Bronchial epithelial cell (primary cell): ENCODE results near the gene AP5Z1. TPM values are rescaled to one million over a fixed set of nuclear protein-coding genes. Genes with fewer than 3 reads are reported as not detected.

Experiments
- DNase-seq: peaks from one replicate; pipeline ENCODE4 v3.0.0-alpha.2; 2010; ENCODE audit warnings: low read depth
- FAIRE-seq: peaks from 2 replicates; lab custom pipeline; 2011; peaks lifted over from hg19 to GRCh38; lab: Jason Lieb, UNC
- H3K27me3 ChIP-seq: 2 replicates; pipeline ENCODE4 v1.5.1; 2011; ENCODE audit warnings: low read length; ENCODE audit not compliant: control insufficient read depth, insufficient read depth
- H3K36me3 ChIP-seq: 2 replicates; pipeline ENCODE4 v1.5.1; 2011; ENCODE audit warnings: low read length; ENCODE audit not compliant: control insufficient read depth, insufficient read depth
- H3K4me3 ChIP-seq: 2 replicates; pipeline ENCODE4 v1.5.1; 2011; ENCODE audit warnings: mild to moderate bottlenecking, low read depth, low read length, control low read depth
- CTCF ChIP-seq: IDR thresholded peaks from 2 replicates; pipeline ENCODE4 v1.5.1; 2011; ENCODE audit warnings: mild to moderate bottlenecking, moderate library complexity, low read length, control low read depth, inconsistent platforms; ENCODE audit not compliant: insufficient read depth, severe bottlenecking
- total RNA-seq: library from RNA; depleted of rRNA; stranded (reverse); fragments of >200 nt; gene quantifications from 2 replicates; pipeline ENCODE4 v1.2.1, GENCODE V29; 2014

Gene AP5Z1
- total RNA-seq, 1 donor from 2014 or later = 24.5 TPM

GRCh38 chr7:4762121-4763055, 13.0 kb upstream of the AP5Z1 start:
- Histone ChIP-seq H3K27me3 (no peaks in the 10 kb centered on the region), H3K4me3 (no peak overlapping the region), H3K36me3 (peaks cover 25% of the 10 kb centered on the region)
- FAIRE-seq (no peak), DNase-seq (no peak)
- no peak for TF ChIP-seq CTCF

GRCh38 chr7:4763091-4763793, 12.2 kb upstream of the AP5Z1 start:
- FAIRE-seq (no peak), DNase-seq (no peak)
- Histone ChIP-seq H3K36me3 (peaks cover 21% of the 10 kb centered on the region), H3K27me3 (no peaks in the 10 kb centered on the region), H3K4me3 (no peak overlapping the region)
- no peak for TF ChIP-seq CTCF

GRCh38 chr7:4763794-4764185, 11.6 kb upstream of the AP5Z1 start:
- H3K36me3 ChIP-seq = peaks cover 21% of the 10 kb centered on the region
- no peak for DNase-seq
- no peak for TF ChIP-seq CTCF
- FAIRE-seq = no peak
- H3K4me3 ChIP-seq = no peak overlapping the region
- H3K27me3 ChIP-seq = no peaks in the 10 kb centered on the region

- H3K27me3 ChIP-seq = no peaks in the 10 kb centered on the region
- FAIRE-seq (no peak), DNase-seq (no peak)
- H3K36me3 ChIP-seq = peaks cover 20% of the 10 kb centered on the region
- TF ChIP-seq CTCF = no peak
- no peak overlapping the region for H3K4me3 ChIP-seq
These were observed 10.9 kb upstream of the AP5Z1 start for GRCh38 chr7:4764402-4765007.

GRCh38 chr7:4765776-4766490, 9.5 kb upstream of the AP5Z1 start:
- Histone ChIP-seq H3K36me3 (peaks cover 16% of the 10 kb centered on the region), H3K4me3 (no peak overlapping the region), H3K27me3 (no peaks in the 10 kb centered on the region)
- FAIRE-seq = no peak
- TF ChIP-seq CTCF = peak; percentile 27
- DNase-seq = no peak
